Small intestine (tissue), 7 donors: ENCODE data around the gene FAT1. TPM values are rescaled to one million over a fixed set of nuclear protein-coding genes. Genes with fewer than 3 reads are reported as not detected.
A peak's percentile ranks its signal among the peaks of the same experiment; 100 is the strongest.
"Not testable (repeated sequence)": the region's sequence is repeated elsewhere in the genome, so short reads cannot be mapped to it uniquely, and the experiment has no call there.

Experiments used
- DNase-seq, 2 donors: peaks; one replicate each; pipeline versions ENCODE4 v3.0.0 to v3.0.0-alpha.2; 2013
- FAIRE-seq: peaks from 2 replicates; lab custom pipeline; 2012; peaks lifted over from hg19 to GRCh38; lab: Jason Lieb, UNC
- H3K27ac ChIP-seq, 3 donors: one replicate each; pipeline ENCODE4 v1.5.1; 2013; ENCODE audit warnings: low read length in 2 of 3, mild to moderate bottlenecking in 2 of 3, control low read depth in 1 of 3, inconsistent platforms in 1 of 3, low read depth in 1 of 3, moderate library complexity in 1 of 3
- H3K27me3 ChIP-seq, 3 donors: one replicate each; pipeline ENCODE4 v1.6.1; 2013; ENCODE audit warnings: low read length in 3 of 3, inconsistent platforms in 1 of 3; ENCODE audit not compliant: control insufficient read depth in 3 of 3, insufficient read depth in 3 of 3
- H3K36me3 ChIP-seq, 3 donors: one replicate each; pipeline ENCODE4 v1.6.1; 2013; ENCODE audit warnings: low read length in 3 of 3, inconsistent platforms in 1 of 3, low read depth in 1 of 3, mild to moderate bottlenecking in 1 of 3, moderate library complexity in 1 of 3; ENCODE audit not compliant: control insufficient read depth in 3 of 3, insufficient read depth in 2 of 3
- H3K4me1 ChIP-seq, 3 donors: one replicate each; pipeline ENCODE4 v1.6.1; 2013; ENCODE audit warnings: low read length in 2 of 3, inconsistent platforms in 1 of 3, low read depth in 1 of 3, mild to moderate bottlenecking in 1 of 3, moderate library complexity in 1 of 3; ENCODE audit not compliant: control insufficient read depth in 3 of 3, insufficient read depth in 2 of 3
- H3K4me3 ChIP-seq, 3 donors: one replicate each; pipeline ENCODE4 v1.5.1; 2013; ENCODE audit warnings: low read length in 3 of 3, control low read depth in 1 of 3, inconsistent platforms in 1 of 3, low read depth in 1 of 3, mild to moderate bottlenecking in 1 of 3, moderate library complexity in 1 of 3
- H3K9me3 ChIP-seq, 2 donors: one replicate each; pipeline ENCODE4 v1.6.1; 2013; ENCODE audit warnings: low read depth in 1 of 2, low read length in 1 of 2; ENCODE audit not compliant: control insufficient read depth in 2 of 2, insufficient read depth in 1 of 2
- WGBS, 3 donors: extraction: QIAGEN DNeasy Blood & Tissue Kit; methylation state at CpG; one replicate each; pipeline ENCODE4 v1.1.7; 2013; 5-methylcytosine and 5-hydroxymethylcytosine counted together
- polyA plus RNA-seq, 4 donors: library from polyadenylated mRNA; stranded (reverse) in 3 of 4; unstranded in 1 of 4; fragments of 200-250 nt in 3 of 4; fragments of 120-200 nt in 1 of 4; gene quantifications; one replicate each; pipeline versions ENCODE4 v1.2.1 to v1.2.3, GENCODE V29; 2013
- donor health status: healthy with polysubstance abuse.
- donor health status: control.
- donor health status: control.
- donor health status: Bipolar disorder and iron deficiency.
- donor health status: healthy.

Gene FAT1
- polyA plus RNA-seq, 4 donors: 62.4 to 189 (median 83.6) TPM

- Histone ChIP-seq H3K9me3 (no peaks in the 10 kb centered on the region), H3K36me3 (no peaks in the 10 kb centered on the region), H3K27ac (peak overlapping the region; percentile 76 to 91 (median 83)), H3K27me3 (no peaks in the 10 kb centered on the region), H3K4me1 (peaks cover 0 to 19% (median 0%) of the 10 kb centered on the region in 3 donors), H3K4me3 (no peak overlapping the region)
- 21 to 45% (median 33%) methylated on average over 9 of the region's 9 CpGs for WGBS, 3 donors
- FAIRE-seq: no peak
- DNase-seq: peak; percentile 58 to 86
Observed at GRCh38 chr4:186765138-186765537, 41.5 kb upstream of the FAT1 start.

GRCh38 chr4:186764457-186764856, 40.8 kb upstream of the FAT1 start:
- no peaks in the 10 kb centered on the region for H3K36me3 ChIP-seq
- peak overlapping the region in 1 of 3 donors; percentile 42 for H3K27ac ChIP-seq
- FAIRE-seq: no peak
- no peak overlapping the region for H3K4me3 ChIP-seq
- H3K4me1 ChIP-seq: peaks cover 0 to 19% (median 0%) of the 10 kb centered on the region in 3 donors
- WGBS, 3 donors: 89 to 94% (median 93%) methylated on average over 4 of the region's 4 CpGs
- DNase-seq: no peak
- H3K9me3 ChIP-seq: no peaks in the 10 kb centered on the region
- no peaks in the 10 kb centered on the region for H3K27me3 ChIP-seq

GRCh38 chr4:186762865-186763264, 39.2 kb upstream of the FAT1 start:
- no peaks in the 10 kb centered on the region for H3K36me3 ChIP-seq
- FAIRE-seq (no peak), DNase-seq (no peak)
- WGBS, 3 donors: 77 to 81% (median 81%) methylated on average over 4 of the region's 4 CpGs
- no peaks in the 10 kb centered on the region for H3K27me3 ChIP-seq
- H3K4me3 ChIP-seq: no peak overlapping the region
- H3K4me1 ChIP-seq: peaks cover 0 to 19% (median 0%) of the 10 kb centered on the region in 3 donors
- no peaks in the 10 kb centered on the region for H3K9me3 ChIP-seq
- no peak overlapping the region for H3K27ac ChIP-seq

GRCh38 chr4:186762361-186762760, 38.7 kb upstream of the FAT1 start:
- 72 to 78% (median 77%) methylated on average over 2 of the region's 2 CpGs for WGBS, 3 donors
- Histone ChIP-seq H3K36me3 (no peaks in the 10 kb centered on the region), H3K27ac (no peak overlapping the region), H3K4me1 (peaks cover 0 to 19% (median 0%) of the 10 kb centered on the region in 3 donors), H3K4me3 (no peak overlapping the region), H3K27me3 (no peaks in the 10 kb centered on the region), H3K9me3 (no peaks in the 10 kb centered on the region)
- FAIRE-seq (no peak), DNase-seq (peak in 1 of 2 donors; percentile 44)

- H3K9me3 ChIP-seq, H3K4me3 ChIP-seq, FAIRE-seq, H3K36me3 ChIP-seq, H3K27ac ChIP-seq, H3K27me3 ChIP-seq, DNase-seq: not testable (repeated sequence)
- peaks cover 0 to 19% (median 0%) of the 10 kb centered on the region in 3 donors for H3K4me1 ChIP-seq
- 88 to 97% (median 95%) methylated on average over 2 of the region's 2 CpGs for WGBS, 3 donors
Observed at GRCh38 chr4:186761956-186762355, 38.3 kb upstream of the FAT1 start.

GRCh38 chr4:186761393-186761792, 37.7 kb upstream of the FAT1 start:
- H3K4me3 ChIP-seq: no peak overlapping the region
- FAIRE-seq (no peak), DNase-seq (no peak)
- H3K4me1 ChIP-seq: peaks cover 0 to 18% (median 0%) of the 10 kb centered on the region in 3 donors
- H3K9me3 ChIP-seq: no peaks in the 10 kb centered on the region
- H3K36me3 ChIP-seq: no peaks in the 10 kb centered on the region
- no peak overlapping the region for H3K27ac ChIP-seq
- no peaks in the 10 kb centered on the region for H3K27me3 ChIP-seq
- 90 to 93% (median 93%) methylated on average over 3 of the region's 3 CpGs for WGBS, 3 donors

GRCh38 chr4:186760576-186760975, 36.9 kb upstream of the FAT1 start:
- Histone ChIP-seq H3K4me1 (peaks cover 0 to 20% (median 0%) of the 10 kb centered on the region in 3 donors), H3K9me3 (no peaks in the 10 kb centered on the region), H3K27ac (no peak overlapping the region), H3K4me3 (no peak overlapping the region), H3K36me3 (no peaks in the 10 kb centered on the region), H3K27me3 (no peaks in the 10 kb centered on the region)
- FAIRE-seq (no peak), DNase-seq (no peak)
- WGBS, 3 donors: 81 to 89% (median 84%) methylated on average over 6 of the region's 6 CpGs

GRCh38 chr4:186759990-186760389, 36.3 kb upstream of the FAT1 start:
- DNase-seq (no peak), FAIRE-seq (no peak)
- Histone ChIP-seq H3K27me3 (no peaks in the 10 kb centered on the region), H3K36me3 (no peaks in the 10 kb centered on the region), H3K4me1 (peaks cover 2 to 20% (median 5%) of the 10 kb centered on the region in 3 donors), H3K9me3 (no peaks in the 10 kb centered on the region), H3K4me3 (no peak overlapping the region), H3K27ac (no peak overlapping the region)
- WGBS, 3 donors: 92 to 94% (median 94%) methylated on average over 10 of the region's 10 CpGs
